ENCODE measurements around the gene CGB8. TPM values are rescaled to one million over a fixed set of nuclear protein-coding genes. Genes with fewer than 3 reads are reported as not detected.
"Not testable (repeated sequence)": the region's sequence is repeated elsewhere in the genome, so short reads cannot be mapped to it uniquely, and the experiment has no call there.

The CGB8 gene
- total and polyA plus RNA-seq, 2 experiments from 2014 or later, result 1.9 to 4.5 TPM

- H3K4me1 ChIP-seq (ENCODE audit: insufficient read depth); H3F3A ChIP-seq (ENCODE audit: insufficient read depth); H3K79me2 ChIP-seq (ENCODE audit: insufficient read depth); DNase-seq; H3K36me3 ChIP-seq (ENCODE audit: low read depth); H4K20me1 ChIP-seq (ENCODE audit: insufficient read depth); H3K27ac ChIP-seq; H3K27me3 ChIP-seq (replicated peaks; ENCODE audit: insufficient read depth); H3K9me3 ChIP-seq (ENCODE audit: low read depth); H3K4me2 ChIP-seq (ENCODE audit: unreplicated experiment); H3K9ac ChIP-seq; H3K4me3 ChIP-seq; H2AFZ ChIP-seq; in situ Hi-C loops (cut with MboI); H3K9me2 ChIP-seq (ENCODE audit: insufficient read depth): not testable (repeated sequence)
- 94 to 95% methylated on average over 5 of the region's 8 CpGs for WGBS, 2 experiments (ENCODE audit: low coverage in 1 of 2, low lambda C conversion rate in 2 of 2, missing lambda C conversion rate in 2 of 2)
Observed at GRCh38 chr19:49030323-49030722, 18.6 kb downstream of the CGB8 start.

- H3K4me1 ChIP-seq (ENCODE audit: insufficient read depth); H3K9ac ChIP-seq; H2AFZ ChIP-seq; H3K9me2 ChIP-seq (ENCODE audit: insufficient read depth); H3F3A ChIP-seq (ENCODE audit: insufficient read depth); H3K27me3 ChIP-seq (replicated peaks; ENCODE audit: insufficient read depth); H3K36me3 ChIP-seq (ENCODE audit: low read depth); H4K20me1 ChIP-seq (ENCODE audit: insufficient read depth); H3K27ac ChIP-seq; H3K4me2 ChIP-seq (ENCODE audit: unreplicated experiment); in situ Hi-C loops (cut with MboI); H3K4me3 ChIP-seq; H3K79me2 ChIP-seq (ENCODE audit: insufficient read depth); H3K9me3 ChIP-seq (ENCODE audit: low read depth): not testable (repeated sequence)
- 46% methylated on average over 14 of the region's 14 CpGs for WGBS, 2 experiments (ENCODE audit: low coverage in 1 of 2, low lambda C conversion rate in 2 of 2, missing lambda C conversion rate in 2 of 2)
- DNase-seq, result peak; percentile 55
Observed at GRCh38 chr19:49029749-49030148, 19.2 kb downstream of the CGB8 start.

- H3K4me2 ChIP-seq (ENCODE audit: unreplicated experiment); H4K20me1 ChIP-seq (ENCODE audit: insufficient read depth); H3K27me3 ChIP-seq (replicated peaks; ENCODE audit: insufficient read depth); H2AFZ ChIP-seq; H3K36me3 ChIP-seq (ENCODE audit: low read depth); DNase-seq; H3K27ac ChIP-seq; H3K9me3 ChIP-seq (ENCODE audit: low read depth); H3K9ac ChIP-seq; in situ Hi-C loops (cut with MboI); H3K4me1 ChIP-seq (ENCODE audit: insufficient read depth); H3F3A ChIP-seq (ENCODE audit: insufficient read depth); H3K79me2 ChIP-seq (ENCODE audit: insufficient read depth); H3K4me3 ChIP-seq; H3K9me2 ChIP-seq (ENCODE audit: insufficient read depth): not testable (repeated sequence)
- WGBS, 2 experiments (ENCODE audit: low coverage in 1 of 2, low lambda C conversion rate in 2 of 2, missing lambda C conversion rate in 2 of 2), result 79 to 96% methylated on average over 3 to 7 of the region's 9 CpGs
Observed at GRCh38 chr19:49028686-49029085, 20.2 kb downstream of the CGB8 start.

GRCh38 chr19:49025599-49025998 is 23.3 kb downstream of the CGB8 start:
- H3K27ac ChIP-seq; H3K4me2 ChIP-seq (ENCODE audit: unreplicated experiment): not testable (repeated sequence)

GRCh38 chr19:49025088-49025487 is 23.8 kb downstream of the CGB8 start:
- H3K4me3 ChIP-seq; H3K36me3 ChIP-seq (ENCODE audit: low read depth); H3K9me3 ChIP-seq (ENCODE audit: low read depth); in situ Hi-C loops (cut with MboI); H3K27ac ChIP-seq; H3F3A ChIP-seq (ENCODE audit: insufficient read depth); H3K79me2 ChIP-seq (ENCODE audit: insufficient read depth); H2AFZ ChIP-seq; H3K9ac ChIP-seq; H3K9me2 ChIP-seq (ENCODE audit: insufficient read depth); H4K20me1 ChIP-seq (ENCODE audit: insufficient read depth); H3K4me1 ChIP-seq (ENCODE audit: insufficient read depth); H3K4me2 ChIP-seq (ENCODE audit: unreplicated experiment); H3K27me3 ChIP-seq (replicated peaks; ENCODE audit: insufficient read depth); DNase-seq: not testable (repeated sequence)
- WGBS, 2 experiments (ENCODE audit: low coverage in 1 of 2, low lambda C conversion rate in 2 of 2, missing lambda C conversion rate in 2 of 2), result 80 to 93% methylated on average over 3 to 4 of the region's 6 CpGs

More at GRCh38 chr19:49025599-49025998, 23.3 kb downstream of the CGB8 start:
- H3K79me2 ChIP-seq (ENCODE audit: insufficient read depth); H4K20me1 ChIP-seq (ENCODE audit: insufficient read depth); H3K36me3 ChIP-seq (ENCODE audit: low read depth); H3K4me3 ChIP-seq; H3F3A ChIP-seq (ENCODE audit: insufficient read depth); H3K4me1 ChIP-seq (ENCODE audit: insufficient read depth); in situ Hi-C loops (cut with MboI); H3K9me3 ChIP-seq (ENCODE audit: low read depth); H3K27me3 ChIP-seq (replicated peaks; ENCODE audit: insufficient read depth); H3K9me2 ChIP-seq (ENCODE audit: insufficient read depth); H2AFZ ChIP-seq; H3K9ac ChIP-seq: not testable (repeated sequence)
- DNase-seq, result peak; percentile 20
- 58 to 68% methylated on average over 20 to 23 of the region's 23 CpGs for WGBS, 2 experiments (ENCODE audit: low coverage in 1 of 2, low lambda C conversion rate in 2 of 2, missing lambda C conversion rate in 2 of 2)

- H3K9me3 ChIP-seq (ENCODE audit: low read depth); H4K20me1 ChIP-seq (ENCODE audit: insufficient read depth); H3K9ac ChIP-seq; H3K4me3 ChIP-seq; H3K36me3 ChIP-seq (ENCODE audit: low read depth); H3K4me2 ChIP-seq (ENCODE audit: unreplicated experiment); H3F3A ChIP-seq (ENCODE audit: insufficient read depth); in situ Hi-C loops (cut with MboI); H3K79me2 ChIP-seq (ENCODE audit: insufficient read depth); H3K9me2 ChIP-seq (ENCODE audit: insufficient read depth); H3K27me3 ChIP-seq (replicated peaks; ENCODE audit: insufficient read depth); H3K4me1 ChIP-seq (ENCODE audit: insufficient read depth); H2AFZ ChIP-seq; DNase-seq; H3K27ac ChIP-seq: not testable (repeated sequence)
- WGBS, 2 experiments (ENCODE audit: low coverage in 1 of 2, low lambda C conversion rate in 2 of 2, missing lambda C conversion rate in 2 of 2), result 67 to 75% methylated on average over 1 to 2 of the region's 15 CpGs
Observed at GRCh38 chr19:49024233-49024632, 24.7 kb downstream of the CGB8 start, which contains the start of gene CGB3. Gene CGB3, minus strand, starts transcription at chr19:49024333. Its CDS starts 362 bp downstream, at chr19:49023971.

All from GM23248 (cell line).